NB4 (cell line): ENCODE measurements around the gene RAD51B.

ENCODE experiments used
- DNase-seq: peaks from one replicate; pipeline ENCODE4 v3.0.0; 2010; ENCODE audit warnings: low read depth
- H3K4me3 ChIP-seq: one replicate; pipeline ENCODE4 v1.5.1; 2011; ENCODE audit warnings: mild to moderate bottlenecking, low read depth, low read length, moderate library complexity
- MYC ChIP-seq: IDR thresholded peaks from 2 replicates; pipeline ENCODE4 v1.6.1; 2011; ENCODE audit warnings: low read depth, low read length
- POLR2A ChIP-seq: IDR thresholded peaks from 2 replicates; pipeline ENCODE4 v1.6.1; 2011; ENCODE audit warnings: mild to moderate bottlenecking; ENCODE audit not compliant: insufficient read length; ENCODE audit errors: extremely low read depth
- TF ChIP-seq, protein P1 (sequence below): IDR thresholded peaks from one replicate; pipeline ENCODE4 v1.5.1; 2012; ENCODE audit warnings: low read depth, low read length
- TF ChIP-seq, protein P2 (sequence below): IDR thresholded peaks from 2 replicates; pipeline ENCODE4 v1.6.1; 2011; ENCODE audit warnings: low read depth, low read length

The RAD51B gene

DNA sequence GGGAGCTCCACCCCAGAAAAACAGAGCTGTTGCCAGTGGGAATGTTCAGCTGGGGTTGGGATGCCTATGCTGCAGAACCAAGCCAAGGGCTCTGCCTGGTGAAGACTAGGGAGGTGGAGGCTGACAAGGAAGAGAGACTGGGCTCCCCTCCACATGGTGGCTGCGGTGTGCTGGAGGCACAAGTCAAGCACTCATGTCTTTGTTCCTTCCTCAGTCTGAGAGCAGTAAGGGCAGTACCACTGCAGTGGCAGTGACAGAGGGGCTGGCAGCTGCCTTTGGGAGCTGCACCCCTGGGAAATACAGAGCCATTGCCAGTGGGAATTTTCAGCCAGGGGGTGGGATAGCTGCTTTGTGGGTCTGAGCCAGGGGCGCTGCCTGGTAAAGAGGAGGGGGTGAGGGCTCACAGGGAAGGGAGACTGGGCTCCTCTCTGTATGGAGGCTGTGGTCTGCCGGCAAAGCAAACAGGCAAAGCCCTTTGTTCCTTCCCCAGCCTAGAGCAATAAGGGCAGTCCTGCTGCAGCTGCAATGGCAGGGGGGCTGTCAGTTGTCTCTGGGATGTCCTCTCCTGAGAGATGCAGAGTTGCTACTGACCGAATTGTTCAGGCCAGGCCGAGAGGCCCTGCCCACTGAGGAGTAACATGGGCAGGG lies 255.9 kb downstream of the RAD51B start:
- DNase-seq: no peak
- H3K4me3 ChIP-seq: no peak overlapping the region
- no peak for TF ChIP-seq POLR2A
- no peak for TF ChIP-seq MYC
- TF ChIP-seq, protein P1, sequence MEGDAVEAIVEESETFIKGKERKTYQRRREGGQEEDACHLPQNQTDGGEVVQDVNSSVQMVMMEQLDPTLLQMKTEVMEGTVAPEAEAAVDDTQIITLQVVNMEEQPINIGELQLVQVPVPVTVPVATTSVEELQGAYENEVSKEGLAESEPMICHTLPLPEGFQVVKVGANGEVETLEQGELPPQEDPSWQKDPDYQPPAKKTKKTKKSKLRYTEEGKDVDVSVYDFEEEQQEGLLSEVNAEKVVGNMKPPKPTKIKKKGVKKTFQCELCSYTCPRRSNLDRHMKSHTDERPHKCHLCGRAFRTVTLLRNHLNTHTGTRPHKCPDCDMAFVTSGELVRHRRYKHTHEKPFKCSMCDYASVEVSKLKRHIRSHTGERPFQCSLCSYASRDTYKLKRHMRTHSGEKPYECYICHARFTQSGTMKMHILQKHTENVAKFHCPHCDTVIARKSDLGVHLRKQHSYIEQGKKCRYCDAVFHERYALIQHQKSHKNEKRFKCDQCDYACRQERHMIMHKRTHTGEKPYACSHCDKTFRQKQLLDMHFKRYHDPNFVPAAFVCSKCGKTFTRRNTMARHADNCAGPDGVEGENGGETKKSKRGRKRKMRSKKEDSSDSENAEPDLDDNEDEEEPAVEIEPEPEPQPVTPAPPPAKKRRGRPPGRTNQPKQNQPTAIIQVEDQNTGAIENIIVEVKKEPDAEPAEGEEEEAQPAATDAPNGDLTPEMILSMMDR: no peak
- TF ChIP-seq, protein P2, sequence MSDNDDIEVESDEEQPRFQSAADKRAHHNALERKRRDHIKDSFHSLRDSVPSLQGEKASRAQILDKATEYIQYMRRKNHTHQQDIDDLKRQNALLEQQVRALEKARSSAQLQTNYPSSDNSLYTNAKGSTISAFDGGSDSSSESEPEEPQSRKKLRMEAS: no peak

DNA sequence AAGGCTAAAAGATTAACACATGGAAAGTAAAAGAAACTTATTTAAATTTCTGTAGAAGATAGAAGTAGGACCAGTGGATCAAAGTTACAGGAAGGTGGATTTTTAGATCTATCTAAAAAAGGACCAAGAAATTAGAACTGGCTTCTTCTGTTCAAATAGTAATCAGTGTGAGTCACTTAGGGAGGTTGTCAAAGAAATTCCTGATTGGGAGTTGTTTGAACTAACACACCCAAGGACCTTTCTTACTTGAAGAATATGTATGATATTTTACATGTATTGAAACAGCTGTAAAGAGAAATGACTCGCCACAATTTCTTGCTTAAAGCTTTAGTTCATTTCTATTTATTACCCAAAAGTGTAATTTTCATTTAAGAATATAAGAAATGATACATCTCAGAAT lies 256.9 kb downstream of the RAD51B start:
- DNase-seq: no peak
- TF ChIP-seq, protein P1: no peak
- TF ChIP-seq MYC: no peak
- TF ChIP-seq POLR2A: no peak
- TF ChIP-seq, protein P2: no peak
- no peak overlapping the region for H3K4me3 ChIP-seq

DNA sequence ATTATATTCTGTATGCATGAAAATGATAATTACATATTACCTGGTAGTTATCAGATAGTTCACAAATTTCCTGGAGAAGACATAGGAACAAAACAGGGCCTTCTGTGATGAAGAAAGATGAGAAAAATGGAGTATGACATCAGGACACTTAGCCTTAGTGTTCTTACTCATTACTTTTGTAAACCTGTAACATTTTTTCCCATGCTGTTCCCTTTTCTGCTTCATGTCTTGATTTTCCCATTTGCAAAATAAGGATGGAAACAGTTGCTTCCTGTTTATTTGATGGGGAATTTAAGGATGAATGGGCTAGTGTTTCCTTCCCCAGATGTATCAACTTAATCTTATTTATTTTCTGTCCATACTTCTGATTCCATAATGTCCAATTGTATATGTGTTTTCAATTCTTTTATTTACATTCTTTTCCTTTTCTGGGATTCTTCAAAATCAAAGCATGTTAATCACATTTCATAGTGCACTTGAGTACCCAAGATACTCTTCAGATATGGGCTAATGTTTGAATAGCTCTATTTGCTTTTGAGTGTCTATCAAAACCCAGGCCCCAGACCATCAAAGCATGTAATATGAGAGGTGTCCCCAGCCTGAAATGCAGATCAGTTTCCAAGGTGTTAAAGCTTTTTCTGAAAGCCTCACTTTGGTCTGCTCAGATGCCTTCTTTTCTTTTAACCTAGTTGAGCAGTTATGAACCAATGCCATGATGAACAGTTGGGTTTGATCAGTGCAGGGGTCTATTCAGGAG lies 260.5 kb downstream of the RAD51B start:
- DNase-seq: no peak
- no peak for TF ChIP-seq POLR2A
- TF ChIP-seq, protein P2: no peak
- TF ChIP-seq MYC: no peak
- TF ChIP-seq, protein P1: no peak
- no peak overlapping the region for H3K4me3 ChIP-seq

DNA sequence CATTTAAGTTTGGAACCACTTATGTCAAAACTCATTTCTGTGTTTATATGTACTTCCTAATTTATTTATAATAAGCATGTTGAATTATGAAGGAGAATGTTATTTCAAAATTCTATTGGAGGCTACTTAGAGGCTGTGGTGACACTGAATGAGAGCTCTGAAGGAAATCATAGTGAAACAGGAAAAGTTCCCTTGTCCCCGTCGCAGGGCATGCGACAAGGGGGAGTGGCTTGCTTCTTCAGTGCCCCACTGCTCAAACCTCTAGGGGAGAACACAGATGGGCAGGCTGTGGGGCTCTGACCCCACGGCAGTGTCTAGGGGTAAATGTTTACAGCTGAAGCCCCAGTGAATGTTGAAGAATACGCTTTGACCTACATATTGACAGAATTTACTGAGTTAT lies 261.9 kb downstream of the RAD51B start:
- no peak overlapping the region for H3K4me3 ChIP-seq

DNA sequence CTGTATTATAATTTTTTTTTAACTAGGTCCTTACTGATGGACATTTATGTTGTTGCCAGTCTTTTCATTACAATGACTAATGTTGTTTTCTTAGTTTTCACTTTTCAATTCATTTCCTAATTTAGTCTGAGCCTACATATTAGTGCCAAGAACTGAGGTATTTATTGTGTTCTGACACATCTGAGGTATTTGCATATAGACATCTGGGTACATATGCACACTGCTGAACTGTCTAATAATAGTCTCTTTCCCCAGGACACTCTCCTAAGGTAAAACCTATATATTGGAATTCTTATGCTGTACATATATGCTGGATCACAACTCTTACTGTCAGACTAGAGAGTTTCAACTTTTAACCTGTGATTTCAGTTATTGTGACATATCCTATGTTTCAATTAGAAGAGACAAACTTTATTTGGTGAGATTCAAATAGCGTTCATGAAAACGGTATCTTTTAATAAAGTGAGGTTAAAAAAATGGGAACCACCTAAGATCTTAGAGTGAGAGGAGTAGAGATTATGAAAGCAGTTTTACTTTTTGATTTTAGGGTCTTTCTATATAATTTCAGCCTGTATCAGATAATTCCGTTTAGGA lies 263.2 kb downstream of the RAD51B start:
- no peak for DNase-seq
- TF ChIP-seq, protein P2: no peak
- TF ChIP-seq POLR2A: no peak
- TF ChIP-seq MYC: no peak
- TF ChIP-seq, protein P1: no peak
- H3K4me3 ChIP-seq: no peak overlapping the region

More for the DNA sequence above, 261.9 kb downstream of the RAD51B start:
- DNase-seq: no peak
- TF ChIP-seq MYC: no peak

DNA sequence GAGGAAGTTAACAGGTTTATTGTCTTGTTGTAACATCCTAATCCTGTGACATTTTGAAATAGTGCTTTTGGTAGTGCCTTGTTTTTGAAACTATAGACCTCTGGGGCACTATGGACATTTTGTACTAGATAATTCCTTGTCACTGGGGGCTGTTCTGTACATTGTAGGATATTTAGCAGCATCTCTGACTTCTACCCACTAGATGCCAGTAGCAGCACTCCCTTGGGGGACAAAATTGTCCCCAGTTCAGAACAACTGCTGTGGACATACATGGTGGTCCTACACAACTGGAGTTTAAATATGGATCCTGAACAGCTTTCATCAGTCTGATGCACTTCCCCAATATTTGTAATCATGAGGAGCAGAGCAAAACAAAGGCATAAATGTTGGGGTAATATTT lies 264.7 kb downstream of the RAD51B start:
- no peak for TF ChIP-seq MYC
- TF ChIP-seq, protein P1: no peak
- TF ChIP-seq POLR2A: no peak
- TF ChIP-seq, protein P2: no peak
- DNase-seq: peak; percentile 7
- no peak overlapping the region for H3K4me3 ChIP-seq
